HFFc6 (cell line): ENCODE measurements around the gene ZNF644. TPM values are rescaled to one million over a fixed set of nuclear protein-coding genes. Genes with fewer than 3 reads are reported as not detected.

ENCODE experiments used
- DNase-seq: peaks from one replicate; pipeline ENCODE4 v3.0.0-alpha.2; 2018
- H3K27ac Mint-ChIP-seq: 2 replicates; pipeline ENCODE4 v1.8.0; 2020; ENCODE audit warnings: mild to moderate bottlenecking, mixed read lengths
- H3K27me3 Mint-ChIP-seq: 2 replicates; pipeline ENCODE4 v1.8.0; 2021; ENCODE audit warnings: mild to moderate bottlenecking, moderate library complexity, mixed read lengths; ENCODE audit not compliant: insufficient read depth
- H3K36me3 Mint-ChIP-seq: 2 replicates; pipeline ENCODE4 v1.8.0; 2021; ENCODE audit warnings: low read depth, mixed read lengths
- H3K4me1 Mint-ChIP-seq: 2 replicates; pipeline ENCODE4 v1.8.0; 2020; ENCODE audit warnings: low read depth, mixed read lengths
- H3K4me3 Mint-ChIP-seq: 2 replicates; pipeline ENCODE4 v1.8.0; 2020; ENCODE audit warnings: mild to moderate bottlenecking, moderate library complexity, mixed read lengths
- H3K9me3 Mint-ChIP-seq: 2 replicates; pipeline ENCODE4 v1.8.0; 2020; ENCODE audit warnings: mild to moderate bottlenecking, mixed read lengths
- total RNA-seq, 6 experiments: library from RNA; stranded (reverse); fragmentation: NEBNext Ultra II Directional; extraction: Animal tissue kit (Norgen Biotek cat#: 25700); gene quantifications; 2 replicates in 1 of 6; 3 replicates in 5 of 6; pipeline ENCODE4 v1.2.3, GENCODE V29; 2021
- TF ChIP-seq, protein P1 (sequence below): fragments of 200-600 bp; sonication (generic); IDR thresholded peaks from 2 replicates; pipeline ENCODE4 v1.5.0; 2021; ENCODE audit warnings: antibody characterized with exemption, mild to moderate bottlenecking

Gene ZNF644
- total RNA-seq, 6 experiments from 2014 or later = 27.3 to 33.2 (median 30.9) TPM

DNA sequence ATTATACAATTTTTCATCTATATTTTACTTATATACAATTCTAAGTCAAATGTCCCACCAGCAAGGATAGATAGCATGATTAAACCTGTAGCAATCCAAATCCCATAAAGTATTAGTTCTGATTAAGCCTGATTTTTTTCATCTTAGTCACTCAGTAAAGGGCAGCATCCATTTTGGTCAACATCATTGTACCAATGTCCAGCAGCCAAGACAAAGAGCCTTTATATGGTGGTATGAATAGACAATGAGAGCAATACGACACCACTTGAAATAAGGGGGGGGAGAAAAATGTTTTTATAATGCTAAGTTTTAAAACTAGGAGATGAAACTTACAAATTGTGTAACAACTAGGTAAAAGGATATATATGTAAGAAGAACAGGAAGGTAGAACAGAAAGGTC is 7.4 kb downstream of the ZNF644 start:
- Mint-ChIP-seq H3K4me1 (peaks cover 60% of the 10 kb centered on the region), H3K27me3 (no peaks in the 10 kb centered on the region)
- TF ChIP-seq, protein P1, sequence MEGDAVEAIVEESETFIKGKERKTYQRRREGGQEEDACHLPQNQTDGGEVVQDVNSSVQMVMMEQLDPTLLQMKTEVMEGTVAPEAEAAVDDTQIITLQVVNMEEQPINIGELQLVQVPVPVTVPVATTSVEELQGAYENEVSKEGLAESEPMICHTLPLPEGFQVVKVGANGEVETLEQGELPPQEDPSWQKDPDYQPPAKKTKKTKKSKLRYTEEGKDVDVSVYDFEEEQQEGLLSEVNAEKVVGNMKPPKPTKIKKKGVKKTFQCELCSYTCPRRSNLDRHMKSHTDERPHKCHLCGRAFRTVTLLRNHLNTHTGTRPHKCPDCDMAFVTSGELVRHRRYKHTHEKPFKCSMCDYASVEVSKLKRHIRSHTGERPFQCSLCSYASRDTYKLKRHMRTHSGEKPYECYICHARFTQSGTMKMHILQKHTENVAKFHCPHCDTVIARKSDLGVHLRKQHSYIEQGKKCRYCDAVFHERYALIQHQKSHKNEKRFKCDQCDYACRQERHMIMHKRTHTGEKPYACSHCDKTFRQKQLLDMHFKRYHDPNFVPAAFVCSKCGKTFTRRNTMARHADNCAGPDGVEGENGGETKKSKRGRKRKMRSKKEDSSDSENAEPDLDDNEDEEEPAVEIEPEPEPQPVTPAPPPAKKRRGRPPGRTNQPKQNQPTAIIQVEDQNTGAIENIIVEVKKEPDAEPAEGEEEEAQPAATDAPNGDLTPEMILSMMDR = no peak

DNA sequence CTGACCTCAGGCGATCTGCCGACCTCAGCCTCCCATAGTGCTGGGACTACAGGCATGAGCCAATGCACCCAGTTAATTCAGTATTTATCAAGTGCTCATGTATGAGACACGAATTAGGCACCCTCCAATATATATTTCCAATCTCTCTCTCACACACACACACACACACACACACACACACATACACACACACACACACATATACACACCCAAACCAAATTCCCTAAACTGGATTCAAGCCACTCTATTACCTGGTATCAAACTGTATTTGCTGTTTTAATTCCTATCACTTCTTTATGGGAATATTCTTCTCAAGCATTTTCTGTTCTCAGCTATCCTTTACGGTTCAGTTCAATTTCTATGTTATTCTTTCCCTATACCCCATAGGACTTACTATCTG is 8.5 kb downstream of the ZNF644 start:
- Mint-ChIP-seq H3K9me3 (no peaks in the 10 kb centered on the region), H3K27ac (no peak overlapping the region), H3K4me1 (peaks cover 50% of the 10 kb centered on the region), H3K4me3 (no peak overlapping the region), H3K36me3 (peaks cover 11% of the 10 kb centered on the region), H3K27me3 (no peaks in the 10 kb centered on the region; the same call in 1 of the 2 replicates)
- TF ChIP-seq, protein P1 = no peak
- DNase-seq = no peak

More for the DNA sequence above, 7.4 kb downstream of the ZNF644 start:
- Mint-ChIP-seq H3K27ac (no peak overlapping the region), H3K9me3 (no peaks in the 10 kb centered on the region), H3K36me3 (peaks cover 17% of the 10 kb centered on the region), H3K4me3 (no peak overlapping the region)
- no peak for DNase-seq

- H3K4me1 Mint-ChIP-seq = peaks cover 52% of the 10 kb centered on the region
- H3K4me3 Mint-ChIP-seq = no peak overlapping the region
- H3K27ac Mint-ChIP-seq = no peak overlapping the region
- no peak for DNase-seq
- TF ChIP-seq, protein P1 = no peak
- no peaks in the 10 kb centered on the region for H3K9me3 Mint-ChIP-seq
- peaks cover 18% of the 10 kb centered on the region for H3K36me3 Mint-ChIP-seq
- H3K27me3 Mint-ChIP-seq = no peaks in the 10 kb centered on the region; the same call in 1 of the 2 replicates
Observed at GRCh38 chr1:91012196-91012595, 9.6 kb downstream of the ZNF644 start.

- DNase-seq = no peak
- no peaks in the 10 kb centered on the region; the same call in 1 of the 2 replicates for H3K27me3 Mint-ChIP-seq
- H3K9me3 Mint-ChIP-seq = no peaks in the 10 kb centered on the region
- TF ChIP-seq, protein P1 = no peak
- H3K36me3 Mint-ChIP-seq = peaks cover 18% of the 10 kb centered on the region
- peaks cover 54% of the 10 kb centered on the region for H3K4me1 Mint-ChIP-seq
- H3K4me3 Mint-ChIP-seq = no peak overlapping the region
- H3K27ac Mint-ChIP-seq = no peak overlapping the region
Observed at GRCh38 chr1:91011726-91012125, 10.1 kb downstream of the ZNF644 start.

DNA sequence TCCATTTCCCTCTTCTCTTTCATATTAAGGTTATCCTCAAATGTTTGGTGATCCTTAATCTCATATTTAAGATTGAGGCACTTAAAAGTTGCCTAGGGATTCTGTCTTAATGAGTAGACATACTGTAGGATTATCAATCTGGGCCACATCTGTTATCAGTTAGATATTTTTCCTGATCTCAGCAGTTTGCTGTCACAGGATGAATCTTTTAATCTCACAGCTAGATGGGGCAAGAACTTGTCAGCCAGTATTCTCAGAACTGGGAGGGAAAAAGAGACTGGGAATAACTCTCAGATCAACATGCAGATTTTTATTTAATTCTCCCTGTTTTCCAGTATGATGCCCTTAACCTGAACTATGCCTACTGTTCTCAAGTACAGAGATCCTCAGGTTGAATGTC is 14.0 kb downstream of the ZNF644 start:
- peaks cover 48% of the 10 kb centered on the region for H3K4me1 Mint-ChIP-seq
- H3K4me3 Mint-ChIP-seq = no peak overlapping the region
- TF ChIP-seq, protein P1 = no peak
- peaks cover 23% of the 10 kb centered on the region for H3K36me3 Mint-ChIP-seq
- no peak overlapping the region for H3K27ac Mint-ChIP-seq
- DNase-seq = no peak
- no peaks in the 10 kb centered on the region; the same call in 1 of the 2 replicates for H3K27me3 Mint-ChIP-seq
- no peaks in the 10 kb centered on the region for H3K9me3 Mint-ChIP-seq

DNA sequence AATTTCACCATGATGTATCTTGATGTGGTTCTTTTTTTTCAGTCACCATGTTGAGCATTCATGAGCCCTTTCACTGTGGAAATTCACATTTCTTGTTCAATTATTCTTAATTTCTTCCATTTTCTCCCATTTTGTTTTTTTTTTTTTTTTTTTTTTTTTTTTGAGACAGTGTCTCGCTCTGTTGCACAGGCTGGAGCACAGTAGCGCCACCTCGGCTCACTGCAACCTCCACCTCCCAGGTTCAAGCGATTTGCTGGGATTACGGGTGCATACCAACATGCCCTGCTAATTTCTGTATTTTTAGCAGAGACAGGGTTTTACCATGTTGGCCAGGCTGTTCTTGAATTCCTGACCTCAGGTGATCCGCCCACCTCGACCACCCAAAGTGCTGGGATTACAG is 14.7 kb downstream of the ZNF644 start:
- TF ChIP-seq, protein P1 = no peak
- Mint-ChIP-seq H3K4me1 (peaks cover 46% of the 10 kb centered on the region), H3K27me3 (no peaks in the 10 kb centered on the region; the same call in 1 of the 2 replicates), H3K36me3 (peaks cover 27% of the 10 kb centered on the region), H3K9me3 (peaks cover 5% of the 10 kb centered on the region; the same call in 1 of the 2 replicates), H3K27ac (no peak overlapping the region), H3K4me3 (no peak overlapping the region)
- no peak for DNase-seq
